ENCODE measurements around the gene RHOG.

- TF ChIP-seq POLR2A (IDR thresholded peaks at IDR 0.05) (no peak), CTCF (IDR thresholded peaks at IDR 0.05) (no peak)
Observed at GRCh38 chr11:3877364-3878257, 36.9 kb upstream of the RHOG start.
